ENCODE measurements around the gene EPDR1.

The EPDR1 gene

GRCh38 chr7:37984750-37985390 is 64.4 kb downstream of the EPDR1 start:
- DNase-seq = no peak

DNA sequence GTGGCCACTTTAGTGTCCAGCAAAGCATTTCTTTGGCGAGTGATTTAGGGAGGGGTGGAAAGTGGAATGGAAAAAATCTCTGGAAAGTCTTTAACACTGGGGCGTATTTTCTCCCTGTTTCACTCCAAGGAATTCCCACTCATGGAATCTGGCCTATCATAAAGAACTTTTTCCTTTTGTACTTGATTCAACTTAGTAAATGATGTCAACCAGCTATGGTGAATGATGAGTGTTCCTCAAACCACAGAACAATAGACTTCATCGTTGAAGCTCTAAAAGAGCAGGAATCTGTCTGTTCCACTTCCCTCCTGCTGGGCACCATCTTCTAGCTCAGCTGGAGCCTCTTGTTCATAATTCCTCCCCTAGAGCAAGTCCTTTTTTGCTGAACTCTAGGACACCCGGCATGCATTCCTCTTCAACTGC is 66.5 kb downstream of the EPDR1 start:
- no peak for DNase-seq

DNA sequence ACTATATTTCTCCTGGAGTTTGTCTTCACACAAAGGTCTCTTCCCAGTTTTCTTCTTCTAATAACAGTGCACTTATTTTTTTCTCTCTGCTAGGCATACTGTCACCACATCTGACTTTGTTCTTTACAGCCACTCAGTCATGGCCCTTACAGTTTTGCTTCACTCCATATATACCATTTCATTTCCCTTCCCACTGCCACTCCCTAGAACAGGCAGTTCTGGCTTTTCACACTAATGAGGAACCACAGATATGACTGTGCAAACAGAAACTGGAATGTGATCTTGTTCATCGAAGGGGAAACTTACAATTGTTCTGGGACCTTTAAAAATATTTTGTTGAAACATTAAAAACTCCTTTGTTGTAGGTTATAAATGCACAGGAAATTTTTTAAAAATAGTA is 67.3 kb downstream of the EPDR1 start:
- DNase-seq = no peak

GRCh38 chr7:37988721-37989650 is 68.5 kb downstream of the EPDR1 start:
- DNase-seq = no peak

DNA sequence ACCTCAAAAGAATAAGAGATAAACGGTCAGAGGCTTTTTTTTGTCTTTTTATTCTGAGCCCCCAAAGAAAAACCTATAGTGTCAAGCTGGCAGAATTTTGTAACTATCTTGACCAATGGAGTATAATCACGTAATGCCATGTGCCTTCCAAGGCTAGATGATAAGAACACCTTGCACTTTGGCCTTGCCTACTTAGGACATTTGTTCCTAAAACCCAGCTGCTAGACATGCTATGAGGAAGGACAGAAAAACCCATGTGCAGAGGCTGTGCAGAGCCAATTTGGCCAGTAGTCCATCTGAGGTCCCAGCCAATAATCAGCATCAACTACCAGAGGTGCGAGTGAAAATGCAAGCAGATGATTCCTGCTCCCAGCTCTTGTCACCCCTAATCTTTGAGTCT is 69.9 kb downstream of the EPDR1 start:
- no peak for DNase-seq

GRCh38 chr7:37993060-37993501 is 72.6 kb downstream of the EPDR1 start:
- no peak for DNase-seq

GRCh38 chr7:37999673-38000072 is 79.2 kb downstream of the EPDR1 start:
- DNase-seq = no peak

DNA sequence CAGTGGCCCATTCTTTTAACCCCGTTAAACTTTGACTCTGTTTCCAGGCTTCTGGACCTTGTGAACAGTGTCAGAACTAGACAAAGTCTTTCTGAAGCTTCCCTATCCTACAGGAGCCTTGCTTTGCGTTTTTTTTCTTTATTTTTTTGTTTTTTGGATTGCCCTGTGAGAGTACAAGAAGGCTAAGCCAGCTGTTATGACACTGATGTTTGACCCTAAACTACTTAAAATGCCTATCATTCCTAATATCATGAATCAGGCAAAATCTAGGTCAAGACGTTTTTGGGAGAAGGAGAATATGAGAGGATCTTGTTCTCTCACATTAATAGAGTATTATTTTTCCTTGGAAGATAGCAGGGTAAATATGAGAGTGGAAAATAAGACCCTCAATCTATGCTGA is 79.8 kb downstream of the EPDR1 start:
- no peak for DNase-seq
